Small intestine (tissue), 16 donors: Measurements from ENCODE around the gene STARD4. TPM values are rescaled to one million over a fixed set of nuclear protein-coding genes. Genes with fewer than 3 reads are reported as not detected.

Experiments
- DNase-seq, 2 donors: peaks; one replicate each; pipeline versions ENCODE4 v3.0.0 to v3.0.0-alpha.2; 2013
- FAIRE-seq: peaks from 2 replicates; lab custom pipeline; 2012; peaks lifted over from hg19 to GRCh38; lab: Jason Lieb, UNC
- H3K27ac ChIP-seq, 3 donors: one replicate each; pipeline ENCODE4 v1.5.1; 2013; ENCODE audit warnings: low read length in 2 of 3, mild to moderate bottlenecking in 2 of 3, control low read depth in 1 of 3, inconsistent platforms in 1 of 3, low read depth in 1 of 3, moderate library complexity in 1 of 3
- H3K27me3 ChIP-seq, 3 donors: one replicate each; pipeline ENCODE4 v1.6.1; 2013; ENCODE audit warnings: low read length in 3 of 3, inconsistent platforms in 1 of 3; ENCODE audit not compliant: control insufficient read depth in 3 of 3, insufficient read depth in 3 of 3
- H3K36me3 ChIP-seq, 3 donors: one replicate each; pipeline ENCODE4 v1.6.1; 2013; ENCODE audit warnings: low read length in 3 of 3, inconsistent platforms in 1 of 3, low read depth in 1 of 3, mild to moderate bottlenecking in 1 of 3, moderate library complexity in 1 of 3; ENCODE audit not compliant: control insufficient read depth in 3 of 3, insufficient read depth in 2 of 3
- H3K4me1 ChIP-seq, 3 donors: one replicate each; pipeline ENCODE4 v1.6.1; 2013; ENCODE audit warnings: low read length in 2 of 3, inconsistent platforms in 1 of 3, low read depth in 1 of 3, mild to moderate bottlenecking in 1 of 3, moderate library complexity in 1 of 3; ENCODE audit not compliant: control insufficient read depth in 3 of 3, insufficient read depth in 2 of 3
- H3K4me3 ChIP-seq, 3 donors: one replicate each; pipeline ENCODE4 v1.5.1; 2013; ENCODE audit warnings: low read length in 3 of 3, control low read depth in 1 of 3, inconsistent platforms in 1 of 3, low read depth in 1 of 3, mild to moderate bottlenecking in 1 of 3, moderate library complexity in 1 of 3
- H3K9me3 ChIP-seq, 2 donors: one replicate each; pipeline ENCODE4 v1.6.1; 2013; ENCODE audit warnings: low read depth in 1 of 2, low read length in 1 of 2; ENCODE audit not compliant: control insufficient read depth in 2 of 2, insufficient read depth in 1 of 2
- WGBS, 3 donors: extraction: QIAGEN DNeasy Blood & Tissue Kit; methylation state at CpG; one replicate each; pipeline ENCODE4 v1.1.7; 2013; 5-methylcytosine and 5-hydroxymethylcytosine counted together
- long read RNA-seq, 10 donors: transcript quantifications; one replicate each; lab custom pipeline, GENCODE V29; 2026
- polyA plus RNA-seq, 4 donors: library from polyadenylated mRNA; stranded (reverse) in 3 of 4; unstranded in 1 of 4; fragments of 200-250 nt in 3 of 4; fragments of 120-200 nt in 1 of 4; gene quantifications; one replicate each; pipeline versions ENCODE4 v1.2.1 to v1.2.3, GENCODE V29; 2013
- donor health status: healthy with polysubstance abuse.
- donor health status: control.
- donor health status: control.
- donor health status: Bipolar disorder and iron deficiency.
- donor health status: healthy.

Gene STARD4, protein sequence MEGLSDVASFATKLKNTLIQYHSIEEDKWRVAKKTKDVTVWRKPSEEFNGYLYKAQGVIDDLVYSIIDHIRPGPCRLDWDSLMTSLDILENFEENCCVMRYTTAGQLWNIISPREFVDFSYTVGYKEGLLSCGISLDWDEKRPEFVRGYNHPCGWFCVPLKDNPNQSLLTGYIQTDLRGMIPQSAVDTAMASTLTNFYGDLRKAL
- 10 to 100 TPM; 14.6 to 29.3 (median 24.6) TPM for polyA plus RNA-seq
- long read RNA-seq, donor 1, full-length matches to known transcripts: 8 of 8 reads
- long read RNA-seq, donor 1, partial matches to known transcripts: 0 of 8 reads
- long read RNA-seq, donor 1, other reads (novel, unspliced or antisense): 0 of 8 reads
- long read RNA-seq, donor 2, partial matches to known transcripts: 0 of 1 reads
- long read RNA-seq, donor 2, other reads (novel, unspliced or antisense): 0 of 1 reads
- long read RNA-seq, donor 3, full-length matches to known transcripts: 2 of 2 reads
- long read RNA-seq, donor 3, partial matches to known transcripts: 0 of 2 reads
- long read RNA-seq, donor 3, other reads (novel, unspliced or antisense): 0 of 2 reads
- long read RNA-seq, donor 4: 0 reads
- long read RNA-seq, donor 5, full-length matches to known transcripts: 1 of 1 reads
- long read RNA-seq, donor 5, partial matches to known transcripts: 0 of 1 reads
- long read RNA-seq, donor 5, other reads (novel, unspliced or antisense): 0 of 1 reads
- long read RNA-seq, donor 6, partial matches to known transcripts: 0 of 3 reads
- long read RNA-seq, donor 6, other reads (novel, unspliced or antisense): 0 of 3 reads
- long read RNA-seq, donor 7, full-length matches to known transcripts: 17 of 17 reads
- long read RNA-seq, donor 7, partial matches to known transcripts: 0 of 17 reads
- long read RNA-seq, donor 7, other reads (novel, unspliced or antisense): 0 of 17 reads
- long read RNA-seq, donor 8: 0 reads
- long read RNA-seq, donor 9: 0 reads
- long read RNA-seq, donor 10, full-length matches to known transcripts: 6 of 6 reads
- long read RNA-seq, donor 10, partial matches to known transcripts: 0 of 6 reads
- long read RNA-seq, donor 10, other reads (novel, unspliced or antisense): 0 of 6 reads

DNA sequence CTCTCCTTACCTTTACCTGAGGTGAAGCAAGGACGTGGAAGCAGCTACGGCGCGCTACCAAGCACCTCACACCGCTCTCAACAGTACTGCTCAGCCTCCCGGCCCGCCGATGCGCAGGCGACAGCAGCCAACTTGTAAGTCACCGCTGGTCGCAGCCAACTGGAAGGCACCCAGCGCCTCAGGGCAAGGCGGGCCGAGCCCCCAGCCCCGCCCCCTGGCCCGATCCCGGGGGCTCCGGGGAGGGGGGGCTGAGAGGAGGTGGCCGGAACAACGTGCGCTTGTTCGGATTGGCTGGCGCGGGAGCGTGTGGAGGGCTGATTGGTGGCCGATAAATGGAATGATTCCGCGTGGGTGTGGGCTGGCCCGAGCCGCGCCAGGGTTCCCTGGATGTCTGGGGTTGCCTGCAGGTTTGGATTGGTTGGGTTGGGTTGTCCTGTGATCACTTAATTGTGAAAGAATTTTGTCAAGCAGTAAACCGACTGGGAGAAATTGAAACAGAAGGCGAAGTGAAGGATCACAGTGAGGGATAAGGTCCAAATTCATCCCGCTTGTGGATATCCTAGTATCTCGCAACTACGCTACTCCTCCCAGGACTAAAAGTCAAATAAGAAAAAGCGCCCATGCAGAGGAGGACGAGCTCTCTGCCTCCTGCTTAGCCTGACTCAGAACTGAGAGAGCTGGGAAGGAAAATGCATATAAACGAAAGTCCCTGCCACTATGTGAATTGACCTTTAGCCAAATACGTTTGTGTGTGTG lies at the start of gene STARD4:
Gene STARD4 (minus strand): TSS at position 161 of the 756 bp plus-strand sequence. CDS start 5,102 bp downstream, outside the sequence.
- FAIRE-seq (no peak), DNase-seq (peak; percentile 96 to 97)
- H3K36me3 ChIP-seq: no peaks in the 10 kb centered on the region
- no peaks in the 10 kb centered on the region for H3K9me3 ChIP-seq
- peak within 1 kb of the TSS; percentile 64 to 96 (median 89) for H3K4me3 ChIP-seq
- H3K27me3 ChIP-seq: no peaks in the 10 kb centered on the region
- H3K27ac ChIP-seq: peak within 1 kb of the TSS; percentile 84 to 99 (median 85)
- WGBS, 3 donors: 0 to 1% (median 1%) methylated on average over 40 to 41 of the region's 41 CpGs
- H3K4me1 ChIP-seq: peaks cover 0 to 3% (median 2%) of the 10 kb centered on the region in 3 donors

DNA sequence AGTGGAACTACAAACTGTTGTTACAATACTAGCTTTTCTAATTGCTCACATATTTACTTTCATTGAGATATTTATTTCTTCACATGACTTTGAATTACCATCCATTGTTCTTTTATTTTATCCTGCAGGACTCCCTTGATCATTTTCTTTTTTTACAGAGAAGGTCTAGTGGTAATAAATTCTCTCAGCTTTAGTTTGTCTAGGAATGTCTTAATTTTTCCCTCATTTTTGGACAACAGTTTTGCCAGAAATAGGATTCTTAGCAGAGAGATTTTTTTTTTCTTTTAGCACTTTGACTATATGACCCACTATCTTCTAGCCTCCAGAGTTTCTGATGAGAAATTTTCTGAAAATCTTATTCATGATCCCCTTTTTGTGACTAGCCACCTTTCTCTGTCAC lies 47.3 kb upstream of the STARD4 start:
- peaks cover 0 to 3% (median 0%) of the 10 kb centered on the region in 3 donors for H3K27me3 ChIP-seq
- H3K4me1 ChIP-seq: no peaks in the 10 kb centered on the region
- no peak overlapping the region for H3K4me3 ChIP-seq
- DNase-seq: no peak
- no peaks in the 10 kb centered on the region for H3K9me3 ChIP-seq
- FAIRE-seq: no peak
- no peak overlapping the region for H3K27ac ChIP-seq
- H3K36me3 ChIP-seq: no peaks in the 10 kb centered on the region

DNA sequence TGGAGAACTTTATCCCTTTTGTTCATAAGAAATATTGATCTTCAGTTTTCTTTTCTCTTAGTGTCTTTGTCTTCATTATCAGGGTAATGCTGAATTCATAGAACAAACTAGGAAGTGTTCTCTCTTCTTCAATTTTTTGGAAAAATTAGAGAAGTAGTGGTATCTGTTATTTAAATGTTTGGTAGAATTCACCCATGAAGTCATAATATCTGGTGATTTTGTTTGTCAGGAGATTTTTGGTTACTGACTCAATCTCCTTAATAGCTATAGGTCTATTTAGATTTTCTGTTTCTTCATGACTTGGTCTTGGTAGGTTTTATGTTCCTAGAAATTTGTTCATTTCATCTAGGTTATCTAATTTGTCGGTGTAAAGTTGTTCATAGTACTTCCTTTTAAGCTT lies 45.4 kb upstream of the STARD4 start:
- no peaks in the 10 kb centered on the region for H3K4me1 ChIP-seq
- 71 to 77% (median 73%) methylated on average over 1 of the region's 1 CpG for WGBS, 3 donors
- H3K4me3 ChIP-seq: no peak overlapping the region
- DNase-seq (no peak), FAIRE-seq (no peak)
- H3K9me3 ChIP-seq: no peaks in the 10 kb centered on the region
- no peak overlapping the region for H3K27ac ChIP-seq
- H3K36me3 ChIP-seq: no peaks in the 10 kb centered on the region
- H3K27me3 ChIP-seq: peaks cover 0 to 3% (median 0%) of the 10 kb centered on the region in 3 donors

DNA sequence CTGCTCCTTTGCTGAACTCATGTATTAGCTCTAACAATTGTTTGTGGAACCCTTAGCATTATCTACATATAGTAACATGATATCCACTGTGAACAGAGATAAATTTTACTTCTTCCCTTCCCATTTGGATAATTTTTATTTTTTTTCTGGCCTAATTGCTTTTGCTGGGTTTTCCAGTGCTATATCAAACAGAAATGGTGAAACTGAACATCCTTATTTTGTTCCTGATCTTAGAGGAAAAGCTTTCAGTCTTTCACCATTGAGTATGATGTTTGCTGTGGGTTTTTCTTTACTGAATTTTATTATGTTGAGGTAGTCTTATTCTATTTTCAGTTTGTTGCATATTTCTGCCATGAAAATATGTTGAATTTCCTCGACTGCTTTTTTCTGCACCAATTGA lies 44.8 kb upstream of the STARD4 start:
- Histone ChIP-seq H3K27me3 (peaks cover 0 to 3% (median 0%) of the 10 kb centered on the region in 3 donors), H3K4me1 (no peaks in the 10 kb centered on the region), H3K9me3 (no peaks in the 10 kb centered on the region), H3K27ac (no peak overlapping the region), H3K4me3 (no peak overlapping the region), H3K36me3 (no peaks in the 10 kb centered on the region)
- DNase-seq: no peak
- FAIRE-seq: no peak
- 59 to 77% (median 60%) methylated on average over 1 of the region's 1 CpG for WGBS, 3 donors

DNA sequence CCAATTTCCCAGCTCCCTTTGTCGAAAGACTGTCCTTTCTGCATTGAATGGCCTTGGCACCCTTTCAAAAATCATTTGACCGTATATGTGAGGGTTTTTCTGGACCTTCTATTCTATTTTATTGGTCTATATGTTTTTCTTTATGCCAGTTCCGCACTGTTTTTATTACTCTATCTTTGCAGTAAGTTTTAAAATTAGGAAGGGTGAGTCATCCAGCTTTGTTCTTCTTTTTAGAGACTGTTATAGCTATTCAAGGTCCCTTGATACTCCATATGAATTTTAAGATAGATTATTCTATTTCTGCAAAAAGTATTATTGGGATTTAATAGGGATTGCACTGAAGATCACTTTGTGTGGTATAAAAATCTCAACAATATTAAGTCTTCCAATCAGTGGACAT lies 44.2 kb upstream of the STARD4 start:
- Histone ChIP-seq H3K36me3 (no peaks in the 10 kb centered on the region), H3K27me3 (peaks cover 0 to 3% (median 0%) of the 10 kb centered on the region in 3 donors), H3K4me3 (no peak overlapping the region), H3K4me1 (no peaks in the 10 kb centered on the region), H3K27ac (no peak overlapping the region), H3K9me3 (no peaks in the 10 kb centered on the region)
- 72 to 81% (median 73%) methylated on average over 3 of the region's 3 CpGs for WGBS, 3 donors
- FAIRE-seq (no peak), DNase-seq (no peak)

DNA sequence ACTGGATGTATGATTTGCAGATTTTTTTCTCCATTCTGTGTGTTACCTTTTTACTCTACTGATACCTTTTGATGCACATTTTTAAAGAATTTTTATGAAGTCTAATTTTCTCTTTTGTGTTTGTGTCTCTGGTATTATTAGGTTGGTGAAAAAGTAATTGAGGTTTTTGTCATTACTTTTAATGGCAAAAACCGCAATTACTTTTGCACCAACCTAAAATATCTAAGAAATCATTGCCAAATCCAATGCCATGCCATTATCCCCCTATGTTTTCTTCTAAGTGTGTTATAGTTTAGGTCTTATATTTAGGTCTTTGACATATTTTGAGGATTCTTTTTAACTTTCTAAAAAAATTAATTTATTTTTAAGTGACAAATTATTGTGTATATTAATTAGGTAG lies 43.4 kb upstream of the STARD4 start:
- H3K4me3 ChIP-seq: no peak overlapping the region
- no peak for FAIRE-seq
- 86 to 95% (median 89%) methylated on average over 1 of the region's 1 CpG for WGBS, 3 donors
- peaks cover 0 to 2% (median 0%) of the 10 kb centered on the region in 3 donors for H3K27me3 ChIP-seq
- no peaks in the 10 kb centered on the region for H3K36me3 ChIP-seq
- H3K27ac ChIP-seq: no peak overlapping the region
- H3K9me3 ChIP-seq: no peaks in the 10 kb centered on the region
- DNase-seq: no peak
- no peaks in the 10 kb centered on the region for H3K4me1 ChIP-seq

DNA sequence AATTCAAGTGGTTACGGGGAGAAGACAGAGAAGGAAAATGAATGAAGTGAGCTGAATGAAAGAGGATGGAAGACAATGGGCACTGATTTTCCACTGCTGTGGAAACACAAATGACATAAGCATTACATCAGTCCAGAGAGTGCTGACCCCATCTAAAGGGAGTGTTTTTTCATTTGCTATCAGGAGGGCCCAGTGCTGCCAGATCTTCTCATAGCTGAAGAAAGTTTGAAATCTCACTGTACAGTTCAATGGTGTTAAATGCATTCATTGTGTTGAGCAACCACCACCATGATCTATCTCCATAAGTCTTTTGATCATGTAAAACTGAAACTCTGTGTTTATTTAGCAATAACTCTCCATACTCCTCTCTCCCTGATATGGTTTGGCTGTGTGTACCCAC lies 41.5 kb upstream of the STARD4 start:
- no peaks in the 10 kb centered on the region for H3K27me3 ChIP-seq
- H3K9me3 ChIP-seq: no peaks in the 10 kb centered on the region
- 30 to 46% (median 33%) methylated on average over 1 of the region's 1 CpG for WGBS, 3 donors
- H3K4me1 ChIP-seq: no peaks in the 10 kb centered on the region
- no peaks in the 10 kb centered on the region for H3K36me3 ChIP-seq
- H3K4me3 ChIP-seq: no peak overlapping the region
- no peak for DNase-seq
- no peak for FAIRE-seq
- no peak overlapping the region for H3K27ac ChIP-seq
